Testis (tissue), 3 donors: ENCODE results near the gene FBXW10B. TPM values are rescaled to one million over a fixed set of nuclear protein-coding genes. Genes with fewer than 3 reads are reported as not detected.
A peak's percentile ranks its signal among the peaks of the same experiment; 100 is the strongest.
"Not testable (repeated sequence)": the region's sequence is repeated elsewhere in the genome, so short reads cannot be mapped to it uniquely, and the experiment has no call there.

Source experiments
- DNase-seq: peaks from one replicate; pipeline ENCODE4 v3.0.0-alpha.2; 2019
- H3K27ac ChIP-seq, 2 donors: fragments of 200-600 bp; sonication (generic); one replicate each; pipeline ENCODE4 v1.5.1; 2019
- H3K27me3 ChIP-seq: fragments of 200-600 bp; sonication (generic); one replicate; pipeline ENCODE4 v1.5.1; 2019
- H3K36me3 ChIP-seq: fragments of 200-600 bp; sonication (generic); one replicate; pipeline ENCODE4 v1.5.1; 2017; ENCODE audit warnings: low read depth; ENCODE audit errors: missing control alignments
- H3K4me1 ChIP-seq: fragments of 200-600 bp; sonication (generic); one replicate; pipeline ENCODE4 v1.5.1; 2019
- H3K4me3 ChIP-seq, 2 donors: fragments of 200-600 bp; sonication (generic); one replicate each; pipeline ENCODE4 v1.5.1; 2017 to 2019
- H3K9me3 ChIP-seq: fragments of 200-600 bp; sonication (generic); one replicate; pipeline ENCODE4 v1.5.1; 2017
- WGBS, 2 donors: methylation state at CpG; one replicate each; pipeline ENCODE4 v1.1.5; 2018; 5-methylcytosine and 5-hydroxymethylcytosine counted together
- intact Hi-C: fragments of 100-400 bp; cut with DNase I; formaldehyde crosslinking; loops from one replicate; pipeline ENCODE4 v1.15.1; 2023; ENCODE audit warnings: low total_unique reads
- polyA plus RNA-seq: library from polyadenylated mRNA; stranded (reverse); fragments of 350-450 nt; fragmentation: Illumina TruSeq; extraction: RNeasy Lipid Tissue Mini Kit (QIAGEN cat#74804); gene quantifications from one replicate; pipeline ENCODE4 v1.2.3, GENCODE V29; 2014; ENCODE audit warnings: low read depth, low replicate concordance; ENCODE audit not compliant: insufficient read depth
- small RNA-seq, 2 donors: library from RNA; depleted of rRNA; stranded (forward); fragments of <200 nt; gene quantifications; one replicate each; pipeline ENCODE3, GENCODE V24; 2016
- total RNA-seq, 2 donors: library from RNA; depleted of rRNA; stranded (reverse); fragments of >200 nt; gene quantifications; one replicate each; pipeline ENCODE4 v1.2.3, GENCODE V29; 2016

Gene FBXW10B
- total and polyA plus RNA-seq, 3 donors from 2014 or later: 6.8 to 20.5 (median 15.9) TPM

DNA sequence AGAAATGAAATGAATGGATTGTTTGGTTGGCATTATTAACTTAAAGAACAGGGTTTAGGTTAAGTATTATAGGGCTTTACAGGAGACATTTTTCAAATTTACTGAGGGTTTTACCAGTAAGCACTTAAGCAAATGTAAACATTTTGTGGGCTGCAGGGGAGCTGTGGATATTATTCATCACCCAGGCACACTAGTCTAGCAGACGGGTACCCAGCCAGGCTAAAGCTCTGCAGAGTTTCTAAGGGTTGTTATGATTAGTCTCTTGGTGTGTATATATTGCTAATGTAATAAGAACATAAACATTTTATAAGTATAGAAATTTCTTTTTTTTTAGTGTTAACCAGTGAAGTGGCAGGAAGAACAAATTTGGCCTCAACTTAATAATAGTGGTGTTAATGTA, 42.7 kb downstream of the FBXW10B start:
- no CpG with 5 or more reads among the region's 1 CpG for WGBS, 2 donors
- intact Hi-C loops, H3K4me3 ChIP-seq, DNase-seq, H3K36me3 ChIP-seq, H3K4me1 ChIP-seq, H3K27me3 ChIP-seq, H3K9me3 ChIP-seq, H3K27ac ChIP-seq: not testable (repeated sequence)

DNA sequence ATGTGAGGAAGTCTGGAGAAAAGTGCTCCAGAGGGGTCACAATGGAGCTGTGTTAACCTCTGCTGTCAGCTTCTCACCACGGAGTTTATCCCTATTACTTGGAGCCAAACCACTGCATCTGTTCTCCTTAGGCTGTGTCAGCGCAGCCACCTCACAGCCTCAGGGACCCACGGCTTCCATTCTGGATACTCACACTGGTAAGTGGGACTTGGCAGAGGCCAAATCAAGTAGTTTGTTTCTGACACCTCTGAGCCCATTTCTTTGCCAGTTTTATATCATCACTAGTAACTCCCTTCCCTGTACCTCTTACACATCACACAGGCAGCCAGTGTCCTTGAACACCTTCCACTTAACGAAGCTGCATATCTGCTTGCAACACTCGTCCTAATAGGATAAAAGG, 44.8 kb downstream of the FBXW10B start:
- H3K9me3 ChIP-seq, H3K27me3 ChIP-seq, H3K36me3 ChIP-seq, DNase-seq, H3K27ac ChIP-seq, H3K4me3 ChIP-seq, H3K4me1 ChIP-seq, intact Hi-C loops: not testable (repeated sequence)
- WGBS, 2 donors: 92% methylated on average over 2 of the region's 5 CpGs; no CpG with 5 or more reads in 1 of the 2 donors

- WGBS, 2 donors: 38 to 44% methylated on average over 4 of the region's 4 CpGs
- H3K4me1 ChIP-seq, H3K9me3 ChIP-seq, H3K4me3 ChIP-seq, H3K36me3 ChIP-seq, H3K27me3 ChIP-seq, intact Hi-C loops, H3K27ac ChIP-seq: not testable (repeated sequence)
- DNase-seq: peak; percentile 22
These were observed 45.6 kb downstream of the FBXW10B start for GRCh38 chr17:15573870-15574269.

Small RNA genes lying within 50 kb of the gene (small RNA-seq; reads per million reads assigned to genes)
- gene AC005838.1 (0 reads per million in 2 donors), gene RF00090 (0 reads per million in 2 donors)

Other genes starting within 250 kb of the FBXW10B start
- gene CDRT4, start 152.1 kb downstream of the FBXW10B start, total RNA-seq: 10 to 100 TPM; 11.7 to 30.2 TPM
- 28.3 TPM for gene CDRT4, start 152.1 kb downstream of the FBXW10B start, polyA plus RNA-seq
- 10 to 100 TPM; 41.1 to 48.6 TPM for gene TVP23C, start 56.2 kb downstream of the FBXW10B start, total RNA-seq
- gene TVP23C, start 56.2 kb downstream of the FBXW10B start, polyA plus RNA-seq: 6.3 TPM
- gene TRIM16, start 64.6 kb upstream of the FBXW10B start, total RNA-seq: 10 to 100 TPM; 38.3 to 52.5 TPM
- gene TRIM16, start 64.6 kb upstream of the FBXW10B start, polyA plus RNA-seq: 24.4 TPM
- gene ZNF286A, start 80.0 kb upstream of the FBXW10B start, total RNA-seq: 10 to 100 TPM; 21.1 to 30.7 TPM
- 17.6 TPM for gene ZNF286A, start 80.0 kb upstream of the FBXW10B start, polyA plus RNA-seq
- gene TBC1D26, start 112.6 kb upstream of the FBXW10B start, total RNA-seq: 10 to 100 TPM in 1 of 2 donors, 1 to 10 TPM in 1; 9.8 to 18.7 TPM
- 23.7 TPM for gene TBC1D26, start 112.6 kb upstream of the FBXW10B start, polyA plus RNA-seq